ENCODE data around the gene RNF186. TPM values are rescaled to one million over a fixed set of nuclear protein-coding genes. Genes with fewer than 3 reads are reported as not detected.

RNF186 gene
- polyA plus RNA-seq, 1 of the 3 experiments (the other 2 are of a cell fraction) = not detected

DNA sequence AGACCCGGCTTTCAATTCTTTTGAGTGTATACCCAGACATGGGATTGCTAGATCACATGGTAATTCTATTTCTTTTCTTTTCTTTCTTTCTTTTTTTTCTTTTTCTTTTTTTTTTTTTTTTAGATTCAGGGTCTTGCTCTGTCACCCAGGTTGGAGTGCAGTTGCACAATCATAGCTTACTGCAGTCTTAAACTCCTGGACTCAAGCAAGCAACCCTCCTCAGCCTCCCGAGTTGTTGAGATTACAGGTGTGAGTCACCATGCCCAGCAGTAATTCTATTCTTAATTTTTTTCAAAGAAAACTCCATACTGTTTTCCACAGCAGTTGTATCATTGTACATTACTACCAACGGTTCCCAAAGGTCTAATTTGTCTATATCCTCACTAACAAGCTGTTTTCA lies 13.5 kb upstream of the RNF186 start:
- Histone ChIP-seq H3K9me2 (no peaks in the 10 kb centered on the region), H3F3A (replicated peaks; ENCODE audit: insufficient read depth) (no peaks in the 10 kb centered on the region), H2AFZ (ENCODE audit: low read depth) (no peak overlapping the region), H3K4me1 (ENCODE audit: control insufficient read depth in 1 of 2, insufficient read depth in 2 of 2, low read depth in 1 of 2, low read length in 1 of 2) (no peaks in the 10 kb centered on the region), H3K79me2 (ENCODE audit: insufficient read depth) (no peaks in the 10 kb centered on the region), H4K20me1 (ENCODE audit: insufficient read depth) (no peaks in the 10 kb centered on the region), H3K36me3 (replicated peaks in 1 of 2; ENCODE audit: control insufficient read depth in 1 of 2, insufficient read depth in 2 of 2, low read length in 1 of 2) (no peaks in the 10 kb centered on the region), H3K27ac (ENCODE audit: low read depth in 2 of 2, low read length in 1 of 2) (no peak overlapping the region), H3K4me2 (no peak overlapping the region), H3K9me3 (no peaks in the 10 kb centered on the region), H3K4me3 (ENCODE audit: low read depth in 2 of 2, low read length in 1 of 2) (no peak overlapping the region), H3K27me3 (ENCODE audit: insufficient read depth) (no peaks in the 10 kb centered on the region), H3K9ac (no peak overlapping the region)
- WGBS (ENCODE audit: low lambda C conversion rate) = 41% methylated on average over 3 of the region's 3 CpGs
- CTCF ChIA-PET = no interaction called here
- DNase-seq = no peak
- TF ChIP-seq, protein P1, sequence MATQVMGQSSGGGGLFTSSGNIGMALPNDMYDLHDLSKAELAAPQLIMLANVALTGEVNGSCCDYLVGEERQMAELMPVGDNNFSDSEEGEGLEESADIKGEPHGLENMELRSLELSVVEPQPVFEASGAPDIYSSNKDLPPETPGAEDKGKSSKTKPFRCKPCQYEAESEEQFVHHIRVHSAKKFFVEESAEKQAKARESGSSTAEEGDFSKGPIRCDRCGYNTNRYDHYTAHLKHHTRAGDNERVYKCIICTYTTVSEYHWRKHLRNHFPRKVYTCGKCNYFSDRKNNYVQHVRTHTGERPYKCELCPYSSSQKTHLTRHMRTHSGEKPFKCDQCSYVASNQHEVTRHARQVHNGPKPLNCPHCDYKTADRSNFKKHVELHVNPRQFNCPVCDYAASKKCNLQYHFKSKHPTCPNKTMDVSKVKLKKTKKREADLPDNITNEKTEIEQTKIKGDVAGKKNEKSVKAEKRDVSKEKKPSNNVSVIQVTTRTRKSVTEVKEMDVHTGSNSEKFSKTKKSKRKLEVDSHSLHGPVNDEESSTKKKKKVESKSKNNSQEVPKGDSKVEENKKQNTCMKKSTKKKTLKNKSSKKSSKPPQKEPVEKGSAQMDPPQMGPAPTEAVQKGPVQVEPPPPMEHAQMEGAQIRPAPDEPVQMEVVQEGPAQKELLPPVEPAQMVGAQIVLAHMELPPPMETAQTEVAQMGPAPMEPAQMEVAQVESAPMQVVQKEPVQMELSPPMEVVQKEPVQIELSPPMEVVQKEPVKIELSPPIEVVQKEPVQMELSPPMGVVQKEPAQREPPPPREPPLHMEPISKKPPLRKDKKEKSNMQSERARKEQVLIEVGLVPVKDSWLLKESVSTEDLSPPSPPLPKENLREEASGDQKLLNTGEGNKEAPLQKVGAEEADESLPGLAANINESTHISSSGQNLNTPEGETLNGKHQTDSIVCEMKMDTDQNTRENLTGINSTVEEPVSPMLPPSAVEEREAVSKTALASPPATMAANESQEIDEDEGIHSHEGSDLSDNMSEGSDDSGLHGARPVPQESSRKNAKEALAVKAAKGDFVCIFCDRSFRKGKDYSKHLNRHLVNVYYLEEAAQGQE (IDR thresholded peaks at IDR 0.05; ENCODE audit: low read depth, low read length) = no peak
- TF ChIP-seq, protein P2, sequence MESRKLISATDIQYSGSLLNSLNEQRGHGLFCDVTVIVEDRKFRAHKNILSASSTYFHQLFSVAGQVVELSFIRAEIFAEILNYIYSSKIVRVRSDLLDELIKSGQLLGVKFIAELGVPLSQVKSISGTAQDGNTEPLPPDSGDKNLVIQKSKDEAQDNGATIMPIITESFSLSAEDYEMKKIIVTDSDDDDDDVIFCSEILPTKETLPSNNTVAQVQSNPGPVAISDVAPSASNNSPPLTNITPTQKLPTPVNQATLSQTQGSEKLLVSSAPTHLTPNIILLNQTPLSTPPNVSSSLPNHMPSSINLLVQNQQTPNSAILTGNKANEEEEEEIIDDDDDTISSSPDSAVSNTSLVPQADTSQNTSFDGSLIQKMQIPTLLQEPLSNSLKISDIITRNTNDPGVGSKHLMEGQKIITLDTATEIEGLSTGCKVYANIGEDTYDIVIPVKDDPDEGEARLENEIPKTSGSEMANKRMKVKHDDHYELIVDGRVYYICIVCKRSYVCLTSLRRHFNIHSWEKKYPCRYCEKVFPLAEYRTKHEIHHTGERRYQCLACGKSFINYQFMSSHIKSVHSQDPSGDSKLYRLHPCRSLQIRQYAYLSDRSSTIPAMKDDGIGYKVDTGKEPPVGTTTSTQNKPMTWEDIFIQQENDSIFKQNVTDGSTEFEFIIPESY (IDR thresholded peaks at IDR 0.05; ENCODE audit: borderline replicate concordance, low read depth) = no peak
- TF ChIP-seq, protein P3, sequence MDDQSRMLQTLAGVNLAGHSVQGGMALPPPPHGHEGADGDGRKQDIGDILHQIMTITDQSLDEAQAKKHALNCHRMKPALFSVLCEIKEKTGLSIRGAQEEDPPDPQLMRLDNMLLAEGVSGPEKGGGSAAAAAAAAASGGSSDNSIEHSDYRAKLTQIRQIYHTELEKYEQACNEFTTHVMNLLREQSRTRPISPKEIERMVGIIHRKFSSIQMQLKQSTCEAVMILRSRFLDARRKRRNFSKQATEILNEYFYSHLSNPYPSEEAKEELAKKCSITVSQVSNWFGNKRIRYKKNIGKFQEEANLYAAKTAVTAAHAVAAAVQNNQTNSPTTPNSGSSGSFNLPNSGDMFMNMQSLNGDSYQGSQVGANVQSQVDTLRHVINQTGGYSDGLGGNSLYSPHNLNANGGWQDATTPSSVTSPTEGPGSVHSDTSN (IDR thresholded peaks at IDR 0.05) = no peak
- TF ChIP-seq TAF1 (IDR thresholded peaks at IDR 0.05; ENCODE audit: borderline replicate concordance, low read depth, low read length) (no peak), MXI1 (IDR thresholded peaks at IDR 0.05; ENCODE audit: low read depth, low read length) (no peak), FOSL2 (IDR thresholded peaks at IDR 0.05; ENCODE audit: borderline replicate concordance, low read depth) (no peak), NRF1 (IDR thresholded peaks at IDR 0.05; ENCODE audit: low read depth, low read length) (no peak), POLR2AphosphoS5 (IDR thresholded peaks at IDR 0.05; ENCODE audit: low read depth, low read length) (no peak), MEF2A (IDR thresholded peaks at IDR 0.05; ENCODE audit: borderline replicate concordance, low read depth) (no peak), EZH2phosphoT487 (IDR thresholded peaks at IDR 0.05; ENCODE audit: borderline replicate concordance, low read depth) (no peak)
- TF ChIP-seq, protein P4, sequence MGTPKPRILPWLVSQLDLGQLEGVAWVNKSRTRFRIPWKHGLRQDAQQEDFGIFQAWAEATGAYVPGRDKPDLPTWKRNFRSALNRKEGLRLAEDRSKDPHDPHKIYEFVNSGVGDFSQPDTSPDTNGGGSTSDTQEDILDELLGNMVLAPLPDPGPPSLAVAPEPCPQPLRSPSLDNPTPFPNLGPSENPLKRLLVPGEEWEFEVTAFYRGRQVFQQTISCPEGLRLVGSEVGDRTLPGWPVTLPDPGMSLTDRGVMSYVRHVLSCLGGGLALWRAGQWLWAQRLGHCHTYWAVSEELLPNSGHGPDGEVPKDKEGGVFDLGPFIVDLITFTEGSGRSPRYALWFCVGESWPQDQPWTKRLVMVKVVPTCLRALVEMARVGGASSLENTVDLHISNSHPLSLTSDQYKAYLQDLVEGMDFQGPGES (IDR thresholded peaks at IDR 0.05; ENCODE audit: low read depth, low read length) = no peak
- POLR2A ChIA-PET = no interaction called here

Measured in SK-N-SH (cell line).